ENCODE results near the gene NLK.

DNA sequence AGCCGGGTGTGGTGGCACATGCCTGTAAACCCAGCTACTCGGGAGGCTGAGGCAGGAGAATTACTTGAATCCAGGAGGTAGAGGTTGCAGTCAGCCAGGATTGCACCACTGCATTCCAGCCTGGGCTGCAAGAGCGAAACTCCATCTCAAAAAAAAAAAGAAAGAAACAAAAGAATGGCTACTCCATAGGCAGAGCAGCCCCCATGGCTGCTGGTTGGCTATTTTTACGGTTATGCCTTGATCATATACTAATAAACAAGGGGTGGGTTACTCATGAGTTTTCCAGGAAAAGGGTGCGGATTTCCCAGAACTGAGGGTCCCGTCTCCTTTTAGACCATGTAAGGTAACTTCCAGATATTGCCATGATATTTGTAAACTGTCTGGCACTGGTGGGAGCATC lies 200.3 kb downstream of the NLK start:
- TF ChIP-seq SP1 (IDR thresholded peaks at IDR 0.05) (no peak), NFRKB (IDR thresholded peaks at IDR 0.05) (no peak), SUZ12 (IDR thresholded peaks at IDR 0.05) (no peak), ELF4 (IDR thresholded peaks at IDR 0.05) (no peak), FOXA1 (IDR thresholded peaks at IDR 0.05) (no peak), FOXK2 (IDR thresholded peaks at IDR 0.05) (no peak), TARDBP (IDR thresholded peaks at IDR 0.05) (no peak), BHLHE40 (IDR thresholded peaks at IDR 0.05; ENCODE audit: borderline replicate concordance) (no peak), HDGF (IDR thresholded peaks at IDR 0.05; ENCODE audit: borderline replicate concordance) (no peak), FOXM1 (IDR thresholded peaks at IDR 0.05; ENCODE audit: borderline replicate concordance) (no peak), ZNF384 (IDR thresholded peaks at IDR 0.05) (no peak)
- TF ChIP-seq, protein P1, sequence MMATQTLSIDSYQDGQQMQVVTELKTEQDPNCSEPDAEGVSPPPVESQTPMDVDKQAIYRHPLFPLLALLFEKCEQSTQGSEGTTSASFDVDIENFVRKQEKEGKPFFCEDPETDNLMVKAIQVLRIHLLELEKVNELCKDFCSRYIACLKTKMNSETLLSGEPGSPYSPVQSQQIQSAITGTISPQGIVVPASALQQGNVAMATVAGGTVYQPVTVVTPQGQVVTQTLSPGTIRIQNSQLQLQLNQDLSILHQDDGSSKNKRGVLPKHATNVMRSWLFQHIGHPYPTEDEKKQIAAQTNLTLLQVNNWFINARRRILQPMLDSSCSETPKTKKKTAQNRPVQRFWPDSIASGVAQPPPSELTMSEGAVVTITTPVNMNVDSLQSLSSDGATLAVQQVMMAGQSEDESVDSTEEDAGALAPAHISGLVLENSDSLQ (IDR thresholded peaks at IDR 0.05), result no peak

All from HEK293T (cell line).